ENCODE measurements around the gene TMEM43. TPM values are rescaled to one million over a fixed set of nuclear protein-coding genes. Genes with fewer than 3 reads are reported as not detected.

The TMEM43 gene
- polyA plus RNA-seq, 3 donors, result 55.4 to 69.7 (median 66.7) TPM

DNA sequence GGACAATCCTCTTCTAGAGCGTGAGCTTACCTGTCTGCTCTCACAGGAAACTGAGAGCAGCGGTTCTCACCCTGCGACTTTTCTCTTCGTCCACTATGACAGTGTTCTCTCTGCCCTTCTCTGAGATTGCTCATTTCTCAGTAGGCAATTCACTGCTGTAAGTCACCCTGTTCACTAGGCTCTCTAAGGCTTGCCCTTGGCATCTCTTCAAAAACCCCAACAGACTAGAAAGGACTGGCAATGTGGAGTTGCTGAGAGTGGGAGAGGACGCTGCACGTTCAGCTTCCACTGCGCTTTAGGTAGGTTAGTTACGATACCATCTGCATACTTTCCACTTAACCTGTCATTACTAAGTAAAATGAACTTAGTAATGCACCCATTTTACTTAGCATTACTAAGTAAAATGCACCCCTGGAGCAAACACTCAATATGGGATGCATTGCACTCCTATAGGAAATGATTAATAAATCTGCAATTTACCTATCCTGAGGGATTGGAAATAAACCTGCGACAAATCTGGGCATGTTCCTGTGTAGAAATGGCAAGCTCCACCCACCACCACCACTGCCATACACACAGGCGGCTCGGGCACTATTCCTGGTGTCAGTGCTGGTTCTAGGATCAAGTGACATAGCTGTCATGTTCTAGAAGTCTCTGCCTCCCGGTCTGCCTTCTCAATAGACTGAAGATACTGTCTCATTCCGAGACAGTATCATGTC lies 32.1 kb downstream of the TMEM43 start:
- H3K27me3 Mint-ChIP-seq (ENCODE audit: low read depth in 3 of 3), result no peaks in the 10 kb centered on the region
- H3K9me3 ChIP-seq (replicated peaks in 1 of 2; ENCODE audit: control insufficient read depth in 1 of 2, insufficient read depth in 1 of 2, low read length in 2 of 2), result peaks cover 0 to 13% of the 10 kb centered on the region in 2 donors
- TF ChIP-seq, protein P1, sequence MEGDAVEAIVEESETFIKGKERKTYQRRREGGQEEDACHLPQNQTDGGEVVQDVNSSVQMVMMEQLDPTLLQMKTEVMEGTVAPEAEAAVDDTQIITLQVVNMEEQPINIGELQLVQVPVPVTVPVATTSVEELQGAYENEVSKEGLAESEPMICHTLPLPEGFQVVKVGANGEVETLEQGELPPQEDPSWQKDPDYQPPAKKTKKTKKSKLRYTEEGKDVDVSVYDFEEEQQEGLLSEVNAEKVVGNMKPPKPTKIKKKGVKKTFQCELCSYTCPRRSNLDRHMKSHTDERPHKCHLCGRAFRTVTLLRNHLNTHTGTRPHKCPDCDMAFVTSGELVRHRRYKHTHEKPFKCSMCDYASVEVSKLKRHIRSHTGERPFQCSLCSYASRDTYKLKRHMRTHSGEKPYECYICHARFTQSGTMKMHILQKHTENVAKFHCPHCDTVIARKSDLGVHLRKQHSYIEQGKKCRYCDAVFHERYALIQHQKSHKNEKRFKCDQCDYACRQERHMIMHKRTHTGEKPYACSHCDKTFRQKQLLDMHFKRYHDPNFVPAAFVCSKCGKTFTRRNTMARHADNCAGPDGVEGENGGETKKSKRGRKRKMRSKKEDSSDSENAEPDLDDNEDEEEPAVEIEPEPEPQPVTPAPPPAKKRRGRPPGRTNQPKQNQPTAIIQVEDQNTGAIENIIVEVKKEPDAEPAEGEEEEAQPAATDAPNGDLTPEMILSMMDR (IDR thresholded peaks at IDR 0.05), result no peak
- peaks cover 88 to 90% of the 10 kb centered on the region in 2 donors for H3K36me3 Mint-ChIP-seq
- H4K20me1 ChIP-seq (ENCODE audit: insufficient read depth, low read length), result no peaks in the 10 kb centered on the region
- intact Hi-C loops (cut with micrococcal nuclease), result no loop called here
- no peak overlapping the region for H3K27ac ChIP-seq (ENCODE audit: low read depth in 1 of 2, low read length in 2 of 2)
- no peak overlapping the region for H3K27ac Mint-ChIP-seq
- no peak overlapping the region for H2AFZ ChIP-seq (ENCODE audit: insufficient read depth, low read depth, low read length, poor library complexity, severe bottlenecking)
- H3K27me3 ChIP-seq (ENCODE audit: control insufficient read depth in 2 of 2, insufficient read depth in 2 of 2, low read length in 2 of 2), result no peaks in the 10 kb centered on the region
- H3K79me2 ChIP-seq (ENCODE audit: insufficient read depth, low read length), result no peaks in the 10 kb centered on the region
- no peaks in the 10 kb centered on the region for H3K4me1 ChIP-seq (ENCODE audit: control insufficient read depth in 1 of 2, insufficient read depth in 2 of 2, low read length in 2 of 2)
- H3K4me3 ChIP-seq (replicated peaks in 1 of 3; ENCODE audit: low read depth in 2 of 3, low read length in 3 of 3), result no peak overlapping the region
- peaks cover 68 to 87% of the 10 kb centered on the region in 2 donors for H3K36me3 ChIP-seq (replicated peaks in 1 of 2; ENCODE audit: control insufficient read depth in 1 of 2, insufficient read depth in 2 of 2, low read length in 2 of 2)
- H3K9me3 Mint-ChIP-seq, result peaks cover 5 to 14% (median 12%) of the 10 kb centered on the region in 7 donors
- WGBS (ENCODE audit: insufficient coverage), result 98% methylated on average over 7 of the region's 13 CpGs
- no peak overlapping the region for H3K4me3 Mint-ChIP-seq
- no peak for DNase-seq
- peaks cover 2% of the 10 kb centered on the region for H3K4me1 Mint-ChIP-seq
- no peak overlapping the region for H3K9ac ChIP-seq (ENCODE audit: insufficient read depth, low read length, poor library complexity, severe bottlenecking)
- no peak overlapping the region for H3K4me2 ChIP-seq (replicated peaks; ENCODE audit: extremely low read depth, low read length, poor library complexity, severe bottlenecking)

DNA sequence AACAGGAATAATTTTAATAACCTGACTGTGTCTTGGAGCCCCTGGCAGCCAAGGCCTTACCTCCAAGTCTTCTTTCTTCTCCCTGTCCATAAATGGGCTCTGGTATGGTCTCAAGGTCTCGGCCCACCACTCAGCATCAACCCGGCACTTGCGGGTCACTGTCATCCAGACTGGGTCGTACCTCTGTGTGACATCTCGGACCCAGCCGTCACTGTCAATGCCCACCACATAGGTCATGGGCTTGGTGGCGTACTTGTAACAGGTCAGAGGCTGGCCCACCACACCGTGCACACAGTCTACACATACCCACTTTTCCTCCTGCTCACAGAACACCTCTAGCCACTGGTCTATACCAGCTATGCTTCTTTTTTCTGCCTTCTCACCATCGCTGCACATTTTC lies 33.1 kb downstream of the TMEM43 start:
- Histone ChIP-seq H3K9me3 (replicated peaks in 1 of 2; ENCODE audit: control insufficient read depth in 1 of 2, insufficient read depth in 1 of 2, low read length in 2 of 2) (peaks cover 0 to 14% of the 10 kb centered on the region in 2 donors), H3K79me2 (ENCODE audit: insufficient read depth, low read length) (no peaks in the 10 kb centered on the region), H2AFZ (ENCODE audit: insufficient read depth, low read depth, low read length, poor library complexity, severe bottlenecking) (no peak overlapping the region), H3K9ac (ENCODE audit: insufficient read depth, low read length, poor library complexity, severe bottlenecking) (no peak overlapping the region), H4K20me1 (ENCODE audit: insufficient read depth, low read length) (no peaks in the 10 kb centered on the region), H3K4me2 (replicated peaks; ENCODE audit: extremely low read depth, low read length, poor library complexity, severe bottlenecking) (no peak overlapping the region), H3K27me3 (ENCODE audit: control insufficient read depth in 2 of 2, insufficient read depth in 2 of 2, low read length in 2 of 2) (no peaks in the 10 kb centered on the region), H3K27ac (ENCODE audit: low read depth in 1 of 2, low read length in 2 of 2) (no peak overlapping the region), H3K36me3 (replicated peaks in 1 of 2; ENCODE audit: control insufficient read depth in 1 of 2, insufficient read depth in 2 of 2, low read length in 2 of 2) (peaks cover 68 to 87% of the 10 kb centered on the region in 2 donors), H3K4me3 (replicated peaks in 1 of 3; ENCODE audit: low read depth in 2 of 3, low read length in 3 of 3) (no peak overlapping the region), H3K4me1 (ENCODE audit: control insufficient read depth in 1 of 2, insufficient read depth in 2 of 2, low read length in 2 of 2) (peaks cover 0 to 4% of the 10 kb centered on the region in 2 donors)
- Mint-ChIP-seq H3K27ac (peak overlapping the region in 2 of 7 donors; percentile 5 to 58), H3K27me3 (ENCODE audit: low read depth in 3 of 3) (no peaks in the 10 kb centered on the region), H3K36me3 (peaks cover 87 to 91% of the 10 kb centered on the region in 2 donors), H3K4me3 (no peak overlapping the region), H3K9me3 (peaks cover 5 to 16% (median 12%) of the 10 kb centered on the region in 7 donors), H3K4me1 (peaks cover 2% of the 10 kb centered on the region)
- 98% methylated on average over 8 of the region's 9 CpGs for WGBS (ENCODE audit: insufficient coverage)
- TF ChIP-seq, protein P1 (IDR thresholded peaks at IDR 0.05), result no peak
- intact Hi-C loops (cut with micrococcal nuclease), result no loop called here
- no peak for DNase-seq

Data from CD14-positive monocyte (primary cell).